ENCODE data around the gene PAPLN.
"Not testable (repeated sequence)": the region's sequence is repeated elsewhere in the genome, so short reads cannot be mapped to it uniquely, and the experiment has no call there.

Gene PAPLN

DNA sequence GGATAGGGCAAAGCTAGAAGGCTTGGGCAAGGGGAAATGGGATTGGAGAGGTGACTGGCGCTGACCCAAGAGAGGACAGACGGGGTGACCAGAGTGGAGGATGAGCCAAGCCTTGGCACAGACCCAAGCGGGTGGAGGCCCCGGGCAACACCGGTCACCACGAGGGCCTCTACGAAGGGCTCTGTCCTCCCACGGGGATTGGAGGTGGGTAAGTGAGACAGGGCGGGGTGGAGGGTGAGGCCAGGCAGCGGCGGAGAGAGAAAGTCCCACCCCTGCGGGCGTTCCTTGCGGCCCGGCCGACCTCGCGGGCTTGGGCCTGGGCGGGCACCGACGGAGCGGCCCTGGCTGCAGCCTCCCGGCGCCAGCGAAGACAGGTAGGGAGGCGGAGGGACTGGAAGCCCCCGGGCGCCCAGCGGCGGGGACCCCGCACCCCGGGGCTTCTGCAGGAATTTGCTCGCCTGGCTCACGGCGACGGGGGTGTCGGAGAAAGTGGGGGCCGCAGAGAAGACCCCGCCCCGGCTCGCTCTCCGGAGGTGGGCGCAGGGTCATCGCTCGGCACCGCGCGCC lies at the start of gene PAPLN:
TSS of gene PAPLN (plus strand) at position 288 of the 567 bp plus-strand sequence. CDS start 2,273 bp downstream, outside the sequence.
- DNase-seq, result no peak

DNA sequence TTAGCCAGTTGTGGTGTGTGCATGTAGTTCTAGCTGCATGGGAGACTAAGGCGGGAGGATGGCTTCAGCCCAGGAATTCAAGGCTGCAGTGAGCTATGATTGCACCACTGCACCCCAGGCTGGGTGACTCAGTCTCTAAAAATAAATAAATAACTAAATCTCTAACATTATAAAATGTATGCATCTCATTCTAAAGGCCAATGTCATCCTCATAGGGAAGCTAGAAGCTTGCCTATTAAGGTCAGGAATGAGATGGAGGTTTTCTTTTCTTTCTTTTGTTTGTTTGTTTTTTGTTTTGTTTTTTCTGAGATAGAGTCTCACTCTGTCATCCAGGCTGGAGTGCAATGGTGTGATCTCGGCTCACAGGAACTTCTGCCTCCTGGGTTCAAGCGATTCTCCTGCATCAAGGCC lies 48.8 kb upstream of the PAPLN start:
- DNase-seq, result no peak

- no peak for DNase-seq
These were observed 47.7 kb upstream of the PAPLN start for GRCh38 chr14:73189651-73190050.

- DNase-seq, result no peak
These were observed 45.9 kb upstream of the PAPLN start for GRCh38 chr14:73191441-73191840.

DNA sequence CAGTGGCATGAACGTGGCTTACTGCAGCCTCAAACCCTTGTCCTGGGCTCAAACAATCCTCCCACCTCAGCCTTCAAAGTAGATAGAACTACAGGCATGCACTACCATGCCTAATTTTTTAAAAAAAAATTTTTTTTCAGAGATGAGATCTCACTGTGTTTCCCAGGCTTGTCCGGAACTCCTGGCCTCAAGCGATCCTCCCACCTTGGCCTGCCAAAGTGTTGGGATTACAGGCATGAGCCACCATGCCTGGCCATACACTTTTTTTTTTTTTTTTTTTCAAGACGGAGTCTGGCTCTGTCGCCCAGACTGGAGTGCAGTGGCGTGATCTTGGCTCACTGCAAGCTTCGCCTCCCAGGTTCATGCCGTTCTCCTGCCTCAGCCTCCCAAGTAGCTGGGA lies 43.0 kb upstream of the PAPLN start:
- DNase-seq, result not testable (repeated sequence)

GRCh38 chr14:73198253-73198652 lies 39.1 kb upstream of the PAPLN start:
- DNase-seq, result no peak

- DNase-seq, result no peak
These were observed 33.8 kb upstream of the PAPLN start for GRCh38 chr14:73203527-73203926.

DNA sequence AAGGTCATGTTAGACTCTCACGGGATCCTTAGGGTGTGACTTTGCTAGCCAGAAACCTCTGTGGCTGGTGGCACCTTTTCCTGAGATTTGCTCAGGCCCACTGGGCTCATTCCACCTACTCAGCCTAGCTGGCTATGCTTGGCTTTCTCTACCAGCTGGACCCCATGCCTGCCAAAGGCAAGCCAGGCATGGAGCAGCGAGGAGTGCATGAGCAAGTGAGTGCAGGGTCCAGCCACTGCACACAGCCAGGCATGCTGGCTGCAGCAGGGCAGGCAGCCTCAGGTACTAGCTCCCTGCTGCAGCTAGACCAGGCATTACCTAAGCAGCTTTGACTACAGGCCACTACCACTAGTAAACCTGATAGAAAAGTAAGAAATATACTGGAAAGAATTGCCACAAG lies 29.7 kb upstream of the PAPLN start:
- no peak for DNase-seq

- DNase-seq, result no peak
These were observed 28.9 kb upstream of the PAPLN start for GRCh38 chr14:73208390-73208789.

GRCh38 chr14:73208846-73209245 lies 28.5 kb upstream of the PAPLN start:
- DNase-seq, result no peak

DNA sequence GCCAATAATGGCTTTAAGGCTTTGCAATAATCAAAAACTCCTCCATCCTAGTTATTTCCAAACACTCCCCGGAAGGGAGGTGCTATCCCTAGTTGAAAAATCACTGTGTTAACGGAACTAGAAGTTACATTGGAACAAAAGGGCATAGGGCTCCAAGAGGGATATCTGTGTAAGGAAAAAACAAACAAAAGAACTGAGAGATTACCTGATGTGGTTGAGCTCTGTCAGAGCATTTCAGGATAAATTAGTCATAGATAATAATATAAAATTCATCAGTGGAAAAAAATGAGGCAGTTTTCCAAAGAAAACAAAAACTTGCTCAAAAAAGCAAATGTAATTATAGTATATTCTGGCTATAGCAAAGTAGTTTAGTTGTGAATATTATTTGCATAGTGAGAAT lies 27.4 kb upstream of the PAPLN start:
- DNase-seq, result no peak

- no peak for DNase-seq
These were observed 25.9 kb upstream of the PAPLN start for GRCh38 chr14:73211251-73212040.

DNA sequence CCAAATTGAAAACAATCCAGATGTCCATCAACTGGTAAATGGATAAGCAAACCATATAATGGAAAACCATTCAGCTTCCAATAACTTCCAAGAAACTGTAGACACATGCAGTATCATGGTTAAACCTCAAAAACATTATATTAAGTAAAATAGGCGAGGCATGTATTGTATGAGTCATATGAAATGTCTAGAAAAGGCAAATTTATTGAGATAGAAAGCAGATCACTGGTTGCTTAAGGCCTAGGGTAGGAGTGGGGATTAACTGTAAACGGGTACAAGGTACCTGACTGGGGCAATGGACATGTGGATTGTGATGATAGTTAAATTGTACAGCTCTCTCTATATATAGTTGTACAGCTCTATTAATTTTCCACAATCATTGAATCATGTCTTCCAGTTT lies 21.3 kb upstream of the PAPLN start:
- DNase-seq, result no peak

GRCh38 chr14:73217411-73217810 lies 19.9 kb upstream of the PAPLN start:
- DNase-seq, result no peak

- no peak for DNase-seq
These were observed 17.2 kb upstream of the PAPLN start for GRCh38 chr14:73220061-73220460.

DNA sequence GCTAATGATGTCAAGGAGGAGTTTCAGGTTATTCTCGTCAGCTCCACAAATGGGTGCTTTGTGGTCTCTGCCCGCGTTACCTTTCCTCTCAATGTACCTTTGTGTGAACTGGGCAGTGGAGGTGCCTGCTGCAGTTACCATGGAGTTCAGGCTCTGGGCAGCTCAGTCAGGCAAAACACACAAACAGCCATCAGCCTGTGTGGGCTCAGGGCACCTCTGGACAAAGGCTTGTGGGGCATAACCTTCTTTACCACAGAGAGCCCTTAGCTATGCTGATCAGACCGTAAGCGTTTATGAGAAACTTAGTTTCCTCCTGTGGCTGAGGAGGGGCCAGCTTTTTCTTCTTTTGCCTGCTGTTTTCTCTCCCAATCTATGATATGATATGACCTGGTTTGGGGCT lies 16.7 kb upstream of the PAPLN start:
- no peak for DNase-seq

GRCh38 chr14:73221945-73222344 lies 15.4 kb upstream of the PAPLN start:
- DNase-seq, result no peak

DNA sequence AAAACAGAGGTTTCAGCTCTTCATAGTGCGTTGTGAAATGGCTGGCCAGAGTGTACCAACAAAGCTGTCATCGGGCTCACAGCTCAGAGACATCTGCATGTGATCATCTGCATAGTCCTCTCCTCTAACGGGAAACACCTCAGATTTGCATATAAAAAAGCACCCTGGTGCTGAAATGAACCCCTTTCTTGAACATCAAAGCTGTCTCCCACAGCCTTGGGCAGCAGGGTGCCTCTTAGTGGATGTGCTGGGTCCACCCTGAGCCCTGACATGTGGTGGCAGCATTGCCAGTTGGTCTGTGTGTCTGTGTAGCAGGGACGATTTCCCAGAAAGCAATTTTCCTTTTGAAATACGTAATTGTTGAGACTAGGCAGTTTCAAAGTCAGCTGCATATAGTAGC lies 14.3 kb upstream of the PAPLN start:
- DNase-seq, result no peak

GRCh38 chr14:73225496-73225895 lies 11.8 kb upstream of the PAPLN start:
- DNase-seq, result no peak

GRCh38 chr14:73227812-73228781 lies 9.2 kb upstream of the PAPLN start:
- DNase-seq, result peak; percentile 63

DNA sequence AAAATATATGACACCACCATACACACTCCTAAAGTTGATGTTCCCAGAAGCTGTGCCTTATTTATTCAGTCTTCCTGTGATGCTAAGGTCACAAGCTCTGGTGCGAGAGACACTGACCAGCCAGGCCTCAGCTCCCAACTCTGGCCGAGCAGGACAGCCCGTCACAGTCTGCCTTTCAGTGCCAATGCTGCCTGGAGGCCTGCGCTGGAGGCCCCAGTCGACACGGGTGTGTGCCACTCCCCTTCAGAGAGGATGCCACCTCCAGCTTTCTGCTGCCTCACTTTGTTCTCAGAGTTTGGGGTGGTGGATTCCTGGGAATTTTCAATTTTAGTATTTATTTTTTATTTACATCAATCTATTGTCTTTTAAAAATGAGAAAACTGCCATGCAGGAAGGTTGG lies 7.3 kb upstream of the PAPLN start:
- DNase-seq, result no peak

DNA sequence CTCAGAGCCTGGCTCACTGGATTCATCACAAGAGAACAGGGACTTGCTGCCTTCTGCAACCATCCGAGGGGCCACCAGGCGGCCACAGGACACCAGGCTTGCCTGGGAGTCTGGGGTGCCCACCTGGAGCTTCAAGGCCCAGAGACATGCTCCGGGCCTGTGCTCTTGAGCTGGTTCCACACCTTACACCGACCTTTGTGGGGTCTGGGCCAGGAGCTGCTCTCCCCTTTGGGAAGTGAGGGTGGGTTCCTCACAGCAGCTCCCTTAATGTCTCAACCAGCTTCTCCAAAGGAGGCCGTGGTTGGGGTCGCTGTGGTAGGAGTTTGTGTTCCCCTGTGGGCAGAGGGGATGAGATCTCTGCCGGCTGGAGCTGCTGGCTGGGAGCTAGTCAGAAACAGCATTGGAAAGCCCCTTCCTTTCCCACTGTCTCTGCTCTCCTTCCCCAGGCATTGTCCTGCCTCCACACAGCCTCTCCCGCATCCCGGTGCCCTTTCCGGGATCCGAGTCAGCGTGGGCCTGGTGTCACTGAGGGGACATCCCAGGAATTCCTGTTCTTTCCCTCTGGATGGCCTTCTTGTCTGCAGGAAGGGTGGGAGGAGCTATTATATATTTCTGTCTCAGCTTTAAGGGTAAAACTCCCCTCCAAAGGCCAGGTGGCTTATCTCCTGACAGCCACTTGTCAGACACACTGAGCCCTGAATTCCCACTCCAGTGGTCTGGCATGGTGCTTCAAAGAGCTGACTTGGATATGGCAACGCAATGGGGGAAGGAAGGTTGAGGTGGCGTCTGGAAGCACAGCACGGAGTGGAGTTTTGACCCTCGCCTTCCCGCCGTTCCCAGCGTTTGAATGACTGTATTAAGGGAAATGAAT lies 5.1 kb upstream of the PAPLN start:
- DNase-seq, result no peak

- DNase-seq, result no peak
These were observed 4.3 kb upstream of the PAPLN start for GRCh38 chr14:73232984-73233383.
